Neural cell (in vitro differentiated cells): Measurements from ENCODE around the gene FAM228B. TPM values are rescaled to one million over a fixed set of nuclear protein-coding genes. Genes with fewer than 3 reads are reported as not detected.

ENCODE experiments used
- H2AFZ ChIP-seq: fragments of 200-600, 300-800 bp; sonication (generic), shearing (Covaris generic); 2 replicates; pipeline ENCODE4 v1.6.0; 2014; ENCODE audit warnings: low read depth, mild to moderate bottlenecking, antibody characterized with exemption, low read length, moderate library complexity
- H3F3A ChIP-seq: fragments of 200-600 bp; shearing (Covaris generic); 2 replicates; pipeline ENCODE4 v1.6.1; 2016; ENCODE audit warnings: mild to moderate bottlenecking, moderate library complexity, mixed read lengths, antibody characterized with exemption, low read length; ENCODE audit not compliant: insufficient read depth, poor library complexity, severe bottlenecking
- H3K27ac ChIP-seq: fragments of 200-600, 300-800 bp; sonication (generic), shearing (Covaris generic); 2 replicates; pipeline ENCODE4 v1.5.1; 2014; ENCODE audit warnings: mild to moderate bottlenecking, low read length, moderate library complexity
- H3K27me3 ChIP-seq: fragments of 300-800, 200-600 bp; sonication (generic), shearing (Covaris generic); 2 replicates; pipeline ENCODE4 v1.6.0; 2014; ENCODE audit warnings: mild to moderate bottlenecking, low read depth, low read length, moderate library complexity; ENCODE audit not compliant: insufficient read depth
- H3K36me3 ChIP-seq: fragments of 300-800, 200-600 bp; sonication (generic), shearing (Covaris generic); 2 replicates; pipeline ENCODE4 v1.5.1; 2014; ENCODE audit warnings: mild to moderate bottlenecking, antibody characterized with exemption, low read length, moderate library complexity; ENCODE audit not compliant: insufficient read depth
- H3K4me2 ChIP-seq: fragments of 300-800, 200-600 bp; sonication (generic), shearing (Covaris generic); 2 replicates; pipeline ENCODE4 v1.6.0; 2014; ENCODE audit warnings: mild to moderate bottlenecking, low read length
- H3K4me3 ChIP-seq: fragments of 300-800, 200-600 bp; sonication (generic), shearing (Covaris generic); 2 replicates; pipeline ENCODE4 v1.5.1; 2014; ENCODE audit warnings: mild to moderate bottlenecking, low read length, moderate library complexity
- H3K79me2 ChIP-seq: fragments of 200-600 bp; shearing (Covaris generic); replicated peaks from 2 replicates; pipeline ENCODE4 v1.6.0; 2014; ENCODE audit warnings: mild to moderate bottlenecking, low read length, moderate library complexity; ENCODE audit not compliant: insufficient read depth
- H3K9ac ChIP-seq: fragments of 300-800, 200-600 bp; sonication (generic), shearing (Covaris generic); 2 replicates; pipeline ENCODE4 v1.6.1; 2016; ENCODE audit warnings: mild to moderate bottlenecking, low read length, mixed read lengths
- H3K9me2 ChIP-seq: fragments of 200-600 bp; shearing (Covaris generic); 2 replicates; pipeline ENCODE4 v1.6.1; 2016; ENCODE audit warnings: mild to moderate bottlenecking, low read length, mixed read lengths; ENCODE audit not compliant: insufficient read depth
- H3K9me3 ChIP-seq: fragments of 200-600, 300-800 bp; sonication (generic), shearing (Covaris generic); 2 replicates; pipeline ENCODE4 v1.6.1; 2016; ENCODE audit warnings: mild to moderate bottlenecking, mixed run types, low read length, moderate library complexity, mixed read lengths
- H4K20me1 ChIP-seq: fragments of 200-600 bp; shearing (Covaris generic); 2 replicates; pipeline ENCODE4 v1.6.1; 2016; ENCODE audit warnings: mild to moderate bottlenecking, mixed run types; ENCODE audit not compliant: insufficient read depth
- EP300 ChIP-seq: fragments of 450-650 bp; conservative IDR thresholded peaks from 2 replicates; pipeline ENCODE4 v1.6.1; 2014; ENCODE audit warnings: antibody characterized with exemption, mild to moderate bottlenecking, moderate library complexity; ENCODE audit not compliant: poor library complexity, severe bottlenecking
- EZH2 ChIP-seq: fragments of 200-600, 300-800 bp; shearing (Covaris generic), sonication (generic); IDR thresholded peaks from 2 replicates; pipeline ENCODE4 v1.6.1; 2014; ENCODE audit warnings: antibody characterized with exemption, low read length, borderline replicate concordance, mild to moderate bottlenecking; ENCODE audit not compliant: insufficient read depth, poor library complexity, severe bottlenecking
- MXI1 ChIP-seq: fragments of 450-650 bp; conservative IDR thresholded peaks from 2 replicates; pipeline ENCODE4 v1.6.1; 2014; ENCODE audit warnings: antibody characterized with exemption, mild to moderate bottlenecking; ENCODE audit not compliant: poor library complexity, severe bottlenecking
- POLR2AphosphoS5 ChIP-seq: IDR thresholded peaks from 2 replicates; pipeline ENCODE4 v1.6.1; 2012
- RAD21 ChIP-seq: fragments of 450-650 bp; conservative IDR thresholded peaks from 2 replicates; pipeline ENCODE4 v1.6.1; 2014; ENCODE audit warnings: antibody characterized with exemption, mild to moderate bottlenecking, moderate library complexity
- SMC3 ChIP-seq: fragments of 450-650 bp; conservative IDR thresholded peaks from 2 replicates; pipeline ENCODE4 v1.6.1; 2014; ENCODE audit warnings: antibody characterized with exemption, mild to moderate bottlenecking, moderate library complexity; ENCODE audit not compliant: poor library complexity
- TAF1 ChIP-seq: IDR thresholded peaks from 2 replicates; pipeline ENCODE4 v1.6.1; 2012; ENCODE audit warnings: low read depth
- polyA plus RNA-seq: library from polyadenylated mRNA; depleted of rRNA; stranded (reverse); fragments of >200 nt; gene quantifications from 2 replicates; pipeline ENCODE4 v1.2.3, GENCODE V29; 2014
- TF ChIP-seq, protein P1 (sequence below): IDR thresholded peaks from 2 replicates; pipeline ENCODE4 v1.6.1; 2012; ENCODE audit warnings: borderline replicate concordance
- TF ChIP-seq, protein P2 (sequence below): fragments of 450-650 bp; IDR thresholded peaks from 2 replicates; pipeline ENCODE4 v1.5.1; 2014; ENCODE audit warnings: antibody characterized with exemption, mild to moderate bottlenecking, moderate library complexity; ENCODE audit not compliant: poor library complexity, severe bottlenecking

Gene FAM228B
- polyA plus RNA-seq, 1 donor from 2014 or later: 22.0 TPM

DNA sequence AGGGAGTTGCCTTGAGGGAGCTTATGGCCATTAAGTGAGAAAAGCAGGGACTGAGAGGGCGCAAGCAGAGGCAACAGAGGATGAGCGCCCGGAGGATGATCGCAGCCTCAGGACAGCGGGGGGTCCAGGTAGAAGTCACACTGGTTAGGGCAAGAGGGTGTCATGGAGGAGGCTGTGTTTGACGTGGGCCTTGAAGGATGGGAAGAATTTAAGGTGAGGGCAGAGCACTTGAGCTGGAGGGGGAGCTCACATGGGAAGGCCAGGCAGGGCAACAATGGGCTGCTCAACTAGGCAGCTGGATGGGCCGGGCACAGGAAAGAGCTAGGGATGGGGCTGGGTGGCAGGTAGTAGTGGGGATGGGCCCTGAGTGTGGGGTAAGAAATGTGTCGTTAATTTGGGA lies 83.4 kb downstream of the FAM228B start:
- no peaks in the 10 kb centered on the region for H3F3A ChIP-seq
- no peak overlapping the region for H3K9ac ChIP-seq
- H3K79me2 ChIP-seq: no peaks in the 10 kb centered on the region
- H3K36me3 ChIP-seq: no peaks in the 10 kb centered on the region
- TF ChIP-seq EP300 (no peak), POLR2AphosphoS5 (no peak), SMC3 (no peak), TAF1 (no peak), MXI1 (no peak), EZH2 (no peak), RAD21 (no peak)
- TF ChIP-seq, protein P1, sequence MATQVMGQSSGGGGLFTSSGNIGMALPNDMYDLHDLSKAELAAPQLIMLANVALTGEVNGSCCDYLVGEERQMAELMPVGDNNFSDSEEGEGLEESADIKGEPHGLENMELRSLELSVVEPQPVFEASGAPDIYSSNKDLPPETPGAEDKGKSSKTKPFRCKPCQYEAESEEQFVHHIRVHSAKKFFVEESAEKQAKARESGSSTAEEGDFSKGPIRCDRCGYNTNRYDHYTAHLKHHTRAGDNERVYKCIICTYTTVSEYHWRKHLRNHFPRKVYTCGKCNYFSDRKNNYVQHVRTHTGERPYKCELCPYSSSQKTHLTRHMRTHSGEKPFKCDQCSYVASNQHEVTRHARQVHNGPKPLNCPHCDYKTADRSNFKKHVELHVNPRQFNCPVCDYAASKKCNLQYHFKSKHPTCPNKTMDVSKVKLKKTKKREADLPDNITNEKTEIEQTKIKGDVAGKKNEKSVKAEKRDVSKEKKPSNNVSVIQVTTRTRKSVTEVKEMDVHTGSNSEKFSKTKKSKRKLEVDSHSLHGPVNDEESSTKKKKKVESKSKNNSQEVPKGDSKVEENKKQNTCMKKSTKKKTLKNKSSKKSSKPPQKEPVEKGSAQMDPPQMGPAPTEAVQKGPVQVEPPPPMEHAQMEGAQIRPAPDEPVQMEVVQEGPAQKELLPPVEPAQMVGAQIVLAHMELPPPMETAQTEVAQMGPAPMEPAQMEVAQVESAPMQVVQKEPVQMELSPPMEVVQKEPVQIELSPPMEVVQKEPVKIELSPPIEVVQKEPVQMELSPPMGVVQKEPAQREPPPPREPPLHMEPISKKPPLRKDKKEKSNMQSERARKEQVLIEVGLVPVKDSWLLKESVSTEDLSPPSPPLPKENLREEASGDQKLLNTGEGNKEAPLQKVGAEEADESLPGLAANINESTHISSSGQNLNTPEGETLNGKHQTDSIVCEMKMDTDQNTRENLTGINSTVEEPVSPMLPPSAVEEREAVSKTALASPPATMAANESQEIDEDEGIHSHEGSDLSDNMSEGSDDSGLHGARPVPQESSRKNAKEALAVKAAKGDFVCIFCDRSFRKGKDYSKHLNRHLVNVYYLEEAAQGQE: no peak
- TF ChIP-seq, protein P2, sequence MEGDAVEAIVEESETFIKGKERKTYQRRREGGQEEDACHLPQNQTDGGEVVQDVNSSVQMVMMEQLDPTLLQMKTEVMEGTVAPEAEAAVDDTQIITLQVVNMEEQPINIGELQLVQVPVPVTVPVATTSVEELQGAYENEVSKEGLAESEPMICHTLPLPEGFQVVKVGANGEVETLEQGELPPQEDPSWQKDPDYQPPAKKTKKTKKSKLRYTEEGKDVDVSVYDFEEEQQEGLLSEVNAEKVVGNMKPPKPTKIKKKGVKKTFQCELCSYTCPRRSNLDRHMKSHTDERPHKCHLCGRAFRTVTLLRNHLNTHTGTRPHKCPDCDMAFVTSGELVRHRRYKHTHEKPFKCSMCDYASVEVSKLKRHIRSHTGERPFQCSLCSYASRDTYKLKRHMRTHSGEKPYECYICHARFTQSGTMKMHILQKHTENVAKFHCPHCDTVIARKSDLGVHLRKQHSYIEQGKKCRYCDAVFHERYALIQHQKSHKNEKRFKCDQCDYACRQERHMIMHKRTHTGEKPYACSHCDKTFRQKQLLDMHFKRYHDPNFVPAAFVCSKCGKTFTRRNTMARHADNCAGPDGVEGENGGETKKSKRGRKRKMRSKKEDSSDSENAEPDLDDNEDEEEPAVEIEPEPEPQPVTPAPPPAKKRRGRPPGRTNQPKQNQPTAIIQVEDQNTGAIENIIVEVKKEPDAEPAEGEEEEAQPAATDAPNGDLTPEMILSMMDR: no peak
- no peak overlapping the region for H3K4me3 ChIP-seq
- H4K20me1 ChIP-seq: no peaks in the 10 kb centered on the region
- H3K27ac ChIP-seq: no peak overlapping the region
- H2AFZ ChIP-seq: no peak overlapping the region
- H3K4me2 ChIP-seq: no peak overlapping the region
- H3K9me3 ChIP-seq: no peaks in the 10 kb centered on the region
- H3K27me3 ChIP-seq: no peaks in the 10 kb centered on the region
- H3K9me2 ChIP-seq: no peaks in the 10 kb centered on the region

GRCh38 chr2:24207359-24207758 lies 84.1 kb downstream of the FAM228B start:
- no peaks in the 10 kb centered on the region for H3F3A ChIP-seq
- H3K27me3 ChIP-seq: no peaks in the 10 kb centered on the region
- H3K36me3 ChIP-seq: no peaks in the 10 kb centered on the region
- H3K4me3 ChIP-seq: no peak overlapping the region
- H3K9me3 ChIP-seq: no peaks in the 10 kb centered on the region
- H4K20me1 ChIP-seq: no peaks in the 10 kb centered on the region
- no peak overlapping the region for H3K27ac ChIP-seq
- TF ChIP-seq TAF1: no peak
- TF ChIP-seq RAD21: no peak
- TF ChIP-seq EP300: no peak
- no peak for TF ChIP-seq POLR2AphosphoS5
- TF ChIP-seq, protein P2: no peak
- no peak for TF ChIP-seq SMC3
- no peak for TF ChIP-seq MXI1
- TF ChIP-seq EZH2: no peak
- TF ChIP-seq, protein P1: no peak
- no peak overlapping the region for H3K9ac ChIP-seq
- H3K79me2 ChIP-seq: no peaks in the 10 kb centered on the region
- H3K9me2 ChIP-seq: no peaks in the 10 kb centered on the region
- H2AFZ ChIP-seq: no peak overlapping the region
- no peak overlapping the region for H3K4me2 ChIP-seq
